Vagina (tissue), 2 donors: Measurements from ENCODE around the gene IMMP2L.

Source experiments
- POLR2A ChIP-seq, 2 donors: fragments of 450-650 bp; IDR thresholded peaks; one replicate each; pipeline ENCODE4 v1.6.1; 2017; ENCODE audit warnings: antibody characterized with exemption in 2 of 2, mild to moderate bottlenecking in 2 of 2, moderate library complexity in 2 of 2
- POLR2AphosphoS5 ChIP-seq, 2 donors: sonication (generic); formaldehyde crosslinking; IDR thresholded peaks; one replicate each; pipeline ENCODE4 v1.9.0; 2017; ENCODE audit warnings: antibody characterized with exemption in 2 of 2, mild to moderate bottlenecking in 2 of 2, low read depth in 1 of 2; ENCODE audit not compliant: insufficient read depth in 1 of 2
- TF ChIP-seq, protein P1 (sequence below), 3 experiments: fragments of 450-650 bp in 2 of 3; fragments of 200-600 bp in 1 of 3; sonication (generic) in 1 of 3; IDR thresholded peaks; one replicate each; pipeline ENCODE4 v1.5.1; 2017 to 2019; ENCODE audit warnings: antibody characterized with exemption in 3 of 3, mild to moderate bottlenecking in 2 of 3, moderate library complexity in 2 of 3

DNA sequence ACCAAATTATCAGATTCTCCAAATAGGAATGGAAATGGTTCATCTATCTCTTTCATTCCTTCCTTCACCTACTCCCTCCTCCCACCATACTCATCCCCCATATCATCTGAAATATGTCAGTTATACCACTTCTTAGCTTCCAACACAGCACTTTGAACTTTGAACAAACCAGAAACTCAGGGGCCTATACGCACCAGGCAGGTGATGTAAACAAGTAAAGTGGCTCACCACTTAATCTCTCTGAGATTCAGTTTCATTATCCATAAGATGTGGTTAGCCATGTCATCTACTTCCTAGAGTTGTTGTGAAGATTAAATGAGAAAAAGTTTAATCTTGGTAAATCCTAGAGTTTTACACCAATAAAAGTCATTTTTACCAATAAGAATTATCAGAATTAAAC lies 537.3 kb downstream of the IMMP2L start:
- TF ChIP-seq, protein P1, sequence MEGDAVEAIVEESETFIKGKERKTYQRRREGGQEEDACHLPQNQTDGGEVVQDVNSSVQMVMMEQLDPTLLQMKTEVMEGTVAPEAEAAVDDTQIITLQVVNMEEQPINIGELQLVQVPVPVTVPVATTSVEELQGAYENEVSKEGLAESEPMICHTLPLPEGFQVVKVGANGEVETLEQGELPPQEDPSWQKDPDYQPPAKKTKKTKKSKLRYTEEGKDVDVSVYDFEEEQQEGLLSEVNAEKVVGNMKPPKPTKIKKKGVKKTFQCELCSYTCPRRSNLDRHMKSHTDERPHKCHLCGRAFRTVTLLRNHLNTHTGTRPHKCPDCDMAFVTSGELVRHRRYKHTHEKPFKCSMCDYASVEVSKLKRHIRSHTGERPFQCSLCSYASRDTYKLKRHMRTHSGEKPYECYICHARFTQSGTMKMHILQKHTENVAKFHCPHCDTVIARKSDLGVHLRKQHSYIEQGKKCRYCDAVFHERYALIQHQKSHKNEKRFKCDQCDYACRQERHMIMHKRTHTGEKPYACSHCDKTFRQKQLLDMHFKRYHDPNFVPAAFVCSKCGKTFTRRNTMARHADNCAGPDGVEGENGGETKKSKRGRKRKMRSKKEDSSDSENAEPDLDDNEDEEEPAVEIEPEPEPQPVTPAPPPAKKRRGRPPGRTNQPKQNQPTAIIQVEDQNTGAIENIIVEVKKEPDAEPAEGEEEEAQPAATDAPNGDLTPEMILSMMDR (IDR thresholded peaks at IDR 0.05): no peak
- TF ChIP-seq POLR2A (IDR thresholded peaks at IDR 0.05) (no peak), POLR2AphosphoS5 (IDR thresholded peaks at IDR 0.05; ENCODE audit: insufficient read depth in 1 of 2, low read depth in 1 of 2) (no peak)
